Tibial nerve (tissue), 3 donors: Measurements from ENCODE around the gene LMF2.

Source experiments
- CTCF ChIP-seq, 5 experiments: fragments of 200-600 bp in 3 of 5; fragments of 450-650 bp in 2 of 5; sonication (generic) in 3 of 5; IDR thresholded peaks; one replicate each; pipeline ENCODE4 v1.5.1; 2016 to 2019; ENCODE audit warnings: antibody characterized with exemption in 5 of 5, mild to moderate bottlenecking in 3 of 5, moderate library complexity in 2 of 5
- POLR2A ChIP-seq, 2 donors: fragments of 450-650 bp; IDR thresholded peaks; one replicate each; pipeline ENCODE4 v1.6.1; 2017; ENCODE audit warnings: antibody characterized with exemption in 2 of 2, mild to moderate bottlenecking in 2 of 2, moderate library complexity in 2 of 2

DNA sequence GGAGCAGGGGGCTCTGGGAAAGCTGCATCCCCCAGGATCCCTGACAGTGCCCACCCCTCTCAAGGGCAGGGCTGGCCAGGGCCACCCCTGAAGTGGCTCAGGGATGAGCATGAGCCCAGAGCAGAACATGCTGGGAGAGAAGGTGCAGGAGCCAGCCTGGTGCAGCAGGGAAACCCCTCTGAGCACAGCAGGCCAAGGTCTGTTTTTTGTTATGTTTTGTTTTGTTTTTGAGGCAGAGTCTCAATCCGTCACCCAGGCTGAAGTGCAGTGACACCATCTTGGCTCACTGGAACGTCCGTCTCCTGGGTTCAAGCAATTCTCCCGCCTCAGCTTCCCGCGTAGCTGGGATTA, 31.9 kb downstream of the LMF2 start:
- TF ChIP-seq CTCF (IDR thresholded peaks at IDR 0.05) (no peak), POLR2A (IDR thresholded peaks at IDR 0.05) (no peak)
